GM03348 (cell line): ENCODE measurements around the gene KIF2C.
"Not testable (repeated sequence)": the region's sequence is repeated elsewhere in the genome, so short reads cannot be mapped to it uniquely, and the experiment has no call there.

Experiments
- DNase-seq: peaks from one replicate; pipeline ENCODE4 v3.0.0; 2012; ENCODE audit warnings: low spot score

The KIF2C gene

DNA sequence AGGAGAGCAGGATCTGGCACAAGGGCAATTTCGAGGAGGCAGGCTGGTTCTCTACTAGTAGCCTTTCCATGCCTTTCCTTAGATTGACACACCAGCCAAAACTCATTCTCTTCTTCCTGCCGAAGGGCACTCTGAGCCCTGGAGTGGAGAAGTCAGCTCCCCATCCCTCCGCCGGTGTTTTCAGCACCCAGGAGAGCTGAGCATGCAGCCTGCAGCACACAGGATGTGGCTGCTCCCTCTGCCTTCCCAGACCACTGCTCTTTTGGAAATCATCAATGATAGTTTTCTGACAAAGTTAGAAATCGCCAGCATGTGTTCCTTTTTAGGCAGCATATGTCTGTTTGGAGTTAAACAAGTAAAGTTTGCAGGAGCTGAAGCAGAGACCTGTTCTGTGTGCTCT is 20.3 kb upstream of the KIF2C start:
- DNase-seq: no peak

DNA sequence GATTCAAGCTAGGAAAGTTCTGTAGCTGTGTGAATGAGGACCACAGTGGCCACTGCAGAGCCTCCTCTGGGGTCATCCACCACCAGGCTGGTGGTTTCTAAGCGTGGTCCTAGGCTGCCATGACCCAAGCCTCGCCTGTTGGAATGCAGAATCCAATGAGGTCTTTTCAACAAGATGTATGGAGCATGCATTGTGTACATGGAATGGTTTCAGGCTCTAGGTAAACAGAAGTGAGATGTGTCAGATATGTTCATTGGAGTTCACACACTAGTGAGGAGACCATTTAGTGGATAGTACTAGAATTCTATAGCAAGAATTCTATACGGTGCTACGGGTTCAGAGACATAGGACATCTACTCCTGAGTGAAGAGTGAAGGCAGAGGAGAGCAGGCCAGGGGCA is 19.4 kb upstream of the KIF2C start:
- no peak for DNase-seq

DNA sequence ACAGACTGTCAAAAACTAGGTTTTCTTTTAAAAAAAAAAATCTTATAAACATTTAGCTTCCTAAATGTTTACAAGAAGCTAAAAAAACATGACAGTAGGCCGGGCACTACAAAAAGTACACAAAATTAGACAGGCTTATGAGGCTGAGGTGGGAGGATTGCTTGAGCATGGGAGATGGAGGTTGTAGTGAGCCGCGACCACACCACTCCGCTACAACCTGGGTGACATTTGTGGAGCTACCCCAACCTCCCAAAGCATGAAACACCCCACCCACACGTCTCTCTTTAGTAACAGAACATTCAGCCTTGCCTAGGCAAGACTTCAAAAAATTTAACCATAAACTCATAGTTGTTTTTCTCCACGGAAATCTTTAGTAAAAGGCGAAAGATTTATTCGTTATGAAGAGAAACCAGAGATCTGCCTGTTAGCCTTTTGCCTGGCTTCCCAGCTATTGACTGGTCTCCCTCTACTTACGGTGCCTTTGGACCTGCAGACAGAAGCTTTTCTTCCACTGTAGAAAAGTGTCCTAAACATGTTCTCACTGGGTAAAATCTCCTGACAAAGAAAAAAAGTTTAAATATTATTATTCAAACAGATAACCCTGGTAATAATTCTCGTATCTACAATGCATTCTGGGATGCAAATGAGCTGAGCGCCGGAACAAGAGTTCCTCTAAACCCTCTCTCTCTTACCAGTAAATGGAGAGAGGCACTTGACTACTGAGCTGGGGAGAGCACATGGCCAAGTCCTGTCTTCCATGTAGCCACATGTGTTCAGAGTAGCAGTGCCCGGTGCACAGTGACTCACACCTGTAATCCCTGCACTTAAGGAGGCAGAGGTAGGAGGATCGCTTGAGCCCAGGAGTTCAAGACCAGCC is 17.9 kb upstream of the KIF2C start:
- no peak for DNase-seq

DNA sequence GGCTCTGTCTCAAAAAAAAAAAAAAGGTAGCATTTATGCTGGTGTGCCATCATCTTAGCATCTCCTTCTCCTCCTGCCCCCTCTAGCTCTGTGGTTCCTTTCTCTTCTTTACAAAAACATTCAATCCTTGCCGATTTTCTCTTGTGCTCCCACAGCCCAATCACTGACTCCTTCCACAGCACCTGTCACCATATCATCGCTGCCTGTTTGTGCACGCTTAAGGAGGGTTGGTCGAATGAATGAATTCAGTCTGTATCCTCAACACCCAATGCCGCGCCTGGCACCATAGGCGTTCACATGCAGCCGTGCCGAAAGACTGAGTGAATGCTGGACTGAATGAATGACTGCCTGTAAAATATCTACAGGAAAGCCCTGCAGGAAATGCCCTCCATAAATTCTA is 16.6 kb upstream of the KIF2C start:
- no peak for DNase-seq

DNA sequence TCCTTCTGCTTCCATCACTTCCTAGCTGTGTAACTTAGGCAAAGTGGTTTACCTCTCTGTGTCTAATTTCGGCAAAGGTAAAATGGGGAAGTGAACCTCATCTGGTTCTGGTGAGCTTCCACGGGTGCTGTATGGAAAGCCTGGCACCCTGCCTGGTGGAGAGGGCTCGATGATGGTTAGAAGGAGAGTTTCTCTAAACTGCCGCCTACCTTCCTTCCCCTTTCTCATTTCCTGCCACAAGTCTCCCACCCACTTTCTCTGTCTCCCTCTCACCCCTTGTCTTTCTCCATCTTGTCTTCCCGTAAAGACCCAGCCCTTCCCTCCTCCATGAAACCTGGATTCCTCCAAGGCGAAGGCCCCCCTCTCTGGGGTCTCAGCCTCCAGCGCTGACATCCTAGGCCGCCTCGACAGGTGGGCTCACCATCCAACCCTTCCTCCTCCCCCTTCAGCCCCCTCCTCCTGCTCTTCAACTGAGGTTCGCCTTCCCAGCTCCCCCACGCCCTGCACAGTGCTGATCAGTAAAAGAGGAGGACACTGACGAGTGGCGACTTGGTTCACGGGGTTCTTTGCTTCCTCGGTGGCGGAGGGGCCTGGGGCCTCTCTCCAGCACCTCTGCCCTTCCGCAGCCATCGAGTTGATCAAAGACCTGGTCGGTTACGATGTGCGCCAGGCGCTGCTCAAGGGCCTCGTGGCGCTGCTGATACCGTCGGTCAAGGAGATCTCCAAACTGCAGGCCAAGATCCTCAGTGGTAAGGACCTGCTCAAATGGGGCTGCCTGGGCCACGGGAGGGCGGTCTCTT is 15.9 kb upstream of the KIF2C start:
- no peak for DNase-seq

DNA sequence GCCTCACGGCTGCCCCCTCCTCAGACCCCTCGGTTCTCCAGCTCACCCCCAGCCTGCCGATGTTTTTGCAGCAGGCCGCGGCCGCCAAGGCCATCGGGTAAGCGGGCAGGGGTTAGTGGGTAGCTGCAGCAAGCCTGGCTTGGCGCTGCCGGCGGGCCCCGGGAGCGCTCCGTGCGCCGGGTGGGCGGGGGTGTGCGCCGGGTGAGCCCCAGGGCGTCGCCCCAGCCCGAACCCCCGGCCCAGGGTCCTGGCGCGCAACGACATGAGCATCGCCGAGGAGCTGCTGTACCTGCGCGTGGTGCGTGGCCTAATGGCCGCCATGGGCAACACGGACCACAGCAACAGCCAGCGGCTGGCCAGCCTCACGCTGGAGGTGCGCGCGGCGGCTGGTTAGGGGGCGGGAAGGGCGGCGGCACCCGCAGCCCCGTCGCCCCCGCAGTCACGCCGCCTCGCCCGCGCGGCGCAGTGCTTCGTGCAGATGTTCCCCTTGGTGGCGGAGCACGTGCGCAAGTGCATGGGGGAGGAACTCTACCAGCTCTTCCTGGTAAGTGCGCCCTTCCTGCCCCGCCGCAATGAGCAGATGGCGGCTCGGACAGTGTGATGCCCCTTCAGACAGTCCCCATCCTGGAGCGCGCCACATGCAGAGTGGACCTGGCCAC is 15.2 kb upstream of the KIF2C start:
- DNase-seq: no peak

DNA sequence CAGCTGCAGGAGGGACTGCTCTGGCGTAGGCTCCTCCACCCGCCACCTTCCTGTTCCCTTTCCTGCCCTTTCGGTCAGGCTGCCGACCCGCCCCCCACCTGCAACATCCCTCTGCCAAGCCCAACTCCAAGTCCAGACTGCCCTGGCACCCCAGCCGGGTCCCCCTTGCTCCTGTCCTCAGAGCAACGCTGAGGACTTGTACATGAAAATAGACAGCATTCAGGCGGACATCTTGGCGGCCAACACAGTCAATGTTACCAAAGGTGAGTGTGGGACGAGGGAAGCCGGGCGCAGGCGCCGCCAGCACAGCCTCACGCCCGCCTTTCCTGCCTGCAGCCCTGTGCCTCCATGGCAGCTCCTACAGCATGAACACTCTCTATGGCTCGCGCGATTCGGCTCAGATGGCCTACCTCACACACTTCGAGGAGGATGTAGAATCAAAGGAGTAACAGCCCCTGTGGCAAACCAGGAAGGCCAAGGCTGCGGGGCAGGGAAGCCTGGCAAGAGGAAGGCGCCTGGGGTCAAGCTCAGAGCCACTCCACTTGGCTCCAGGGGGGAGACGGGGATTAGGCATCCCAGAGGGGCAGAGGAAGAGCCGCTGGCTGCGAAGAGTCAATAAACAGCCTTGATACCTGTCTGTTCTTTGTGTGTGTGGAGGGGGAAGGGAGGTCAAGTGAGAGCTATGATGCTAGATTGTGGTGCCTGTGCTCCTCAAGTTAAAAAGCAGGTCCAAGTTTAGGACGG is 14.5 kb upstream of the KIF2C start:
- no peak for DNase-seq

DNA sequence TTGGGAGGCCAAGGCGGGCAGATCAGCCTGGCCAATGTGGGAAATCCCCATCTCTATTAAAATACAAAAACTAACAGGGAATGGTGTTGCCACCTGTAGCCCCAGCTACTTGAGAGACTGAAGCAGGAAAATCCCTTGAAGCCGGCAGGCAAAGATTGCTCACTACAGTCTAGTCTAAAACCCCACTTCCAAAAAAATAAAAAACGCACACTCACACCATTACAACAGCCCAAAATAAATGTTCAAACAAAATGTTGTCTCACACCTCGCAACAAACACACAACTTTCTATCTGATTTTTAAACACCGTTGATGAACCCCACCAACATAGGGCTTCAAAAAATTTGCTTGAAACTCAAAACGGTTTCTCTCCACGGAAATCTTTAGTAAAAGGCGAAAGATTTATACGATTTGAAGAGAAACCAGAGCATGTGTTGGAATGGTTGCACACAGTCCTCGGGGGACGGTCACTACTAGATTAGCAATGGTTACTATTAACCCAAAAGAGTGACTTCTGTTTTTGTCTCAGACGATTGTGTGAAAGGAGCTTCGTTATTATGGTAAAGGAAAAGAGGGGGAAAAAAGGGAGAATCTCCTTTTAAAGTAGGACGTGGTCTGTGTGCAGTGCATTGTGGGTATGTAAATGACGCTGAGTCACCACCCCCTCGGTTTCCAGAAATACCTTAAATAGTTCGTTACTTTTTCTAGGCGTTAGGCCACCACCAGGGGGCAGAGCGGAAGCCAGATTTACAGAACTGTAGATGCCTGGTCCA is 8.7 kb upstream of the KIF2C start, which contains the start of gene RNU5D-1:
Gene RNU5D-1 (minus strand): TSS at position 430 of the 772 bp plus-strand sequence.
- DNase-seq: peak; percentile 92

DNA sequence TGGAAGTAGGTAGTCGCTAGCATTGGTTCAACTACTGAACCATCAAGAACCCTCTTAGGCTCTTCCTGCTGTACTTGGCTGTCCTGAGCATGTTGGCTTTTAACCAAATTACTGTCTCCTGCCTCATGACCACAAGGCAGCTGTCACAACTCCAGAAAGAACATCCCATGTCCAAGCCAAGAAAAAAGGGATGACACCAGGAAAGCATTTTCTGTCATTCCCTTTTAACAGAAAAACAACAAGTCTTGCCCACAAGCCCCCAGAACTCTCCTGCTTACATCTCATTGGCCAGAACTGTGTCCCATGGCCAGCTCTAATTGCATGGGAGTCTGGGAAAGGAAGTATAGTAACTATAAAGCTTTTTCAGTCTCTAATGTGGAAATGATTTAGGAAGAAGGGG is 6.3 kb upstream of the KIF2C start:
- peak; percentile 34 for DNase-seq

DNA sequence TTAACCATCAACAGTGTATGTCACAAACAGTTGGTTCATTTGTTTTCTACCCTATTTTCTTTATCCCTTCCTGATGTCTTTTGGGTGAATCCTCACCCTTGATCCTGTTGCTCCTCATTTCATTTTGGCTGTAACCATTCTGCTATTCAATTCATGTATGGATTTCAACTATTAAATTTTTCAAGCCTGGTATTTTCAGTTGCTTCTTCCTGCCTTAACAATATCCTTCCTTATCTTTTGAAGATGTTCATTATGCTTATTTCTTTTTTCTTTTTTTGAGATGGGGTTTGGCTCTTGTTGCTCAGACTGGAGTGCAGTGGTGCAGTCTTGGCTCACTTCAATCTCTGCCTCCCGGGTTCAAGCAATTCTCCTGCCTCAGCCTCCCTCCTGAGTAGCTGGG is 5.9 kb upstream of the KIF2C start:
- no peak for DNase-seq

DNA sequence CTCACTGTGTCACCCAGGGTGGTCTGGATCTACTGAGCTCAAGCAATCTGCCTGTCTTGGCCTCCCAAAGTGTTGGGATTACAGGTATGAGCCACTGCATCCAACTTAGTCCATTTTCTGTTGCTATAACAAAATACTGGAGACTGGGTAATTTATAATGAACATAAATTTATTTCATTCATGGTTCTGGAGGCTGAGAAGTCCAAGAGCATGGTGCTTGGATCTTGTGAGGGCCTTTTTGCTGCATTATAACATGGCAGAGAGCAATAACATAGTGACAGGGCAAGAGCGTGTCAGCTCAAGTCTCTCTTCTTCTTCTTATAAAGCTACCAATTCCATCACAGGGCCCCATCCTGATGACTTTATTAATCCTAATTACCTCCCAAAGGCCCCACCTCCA is 3.6 kb upstream of the KIF2C start:
- DNase-seq: no peak

DNA sequence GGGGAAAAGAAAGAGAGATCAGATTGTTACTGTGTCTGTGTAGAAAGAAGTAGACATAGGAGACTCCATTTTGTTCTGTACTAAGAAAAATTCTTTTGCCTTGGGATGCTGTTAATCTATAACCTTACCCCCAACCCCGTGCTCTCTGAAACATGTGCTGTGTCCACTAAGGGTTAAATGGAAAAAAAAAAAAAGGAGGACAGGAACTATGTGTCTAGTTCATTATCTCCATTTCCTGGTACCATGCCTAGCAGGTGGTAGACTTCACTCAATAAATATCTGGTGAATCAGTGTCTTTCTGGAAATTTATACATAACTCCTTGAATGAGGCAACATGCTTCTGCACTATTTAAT is 707 bp upstream of the KIF2C start:
- not testable (repeated sequence) for DNase-seq

DNA sequence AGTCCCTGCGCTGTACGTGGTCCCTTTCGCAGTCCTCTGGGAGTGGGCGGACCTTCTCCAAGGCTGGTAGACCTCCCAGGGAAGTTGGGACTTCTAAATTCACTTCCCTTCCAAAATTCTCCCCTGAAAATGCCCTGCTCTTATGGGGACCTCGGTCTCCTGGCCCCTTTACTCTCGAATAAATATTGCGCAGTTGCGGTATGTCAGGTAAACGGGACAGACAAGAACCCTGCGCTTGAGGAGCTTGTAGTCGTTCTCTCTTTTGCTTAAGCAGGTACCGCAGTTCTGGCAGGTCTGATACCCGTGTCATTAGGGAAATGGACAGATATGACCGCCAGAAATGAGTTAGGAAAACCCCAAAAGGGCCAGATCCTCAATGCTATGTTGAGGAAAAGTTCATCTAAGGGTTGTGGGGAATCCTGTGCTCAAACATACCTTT is 561 bp downstream of the KIF2C start:
- no peak for DNase-seq

DNA sequence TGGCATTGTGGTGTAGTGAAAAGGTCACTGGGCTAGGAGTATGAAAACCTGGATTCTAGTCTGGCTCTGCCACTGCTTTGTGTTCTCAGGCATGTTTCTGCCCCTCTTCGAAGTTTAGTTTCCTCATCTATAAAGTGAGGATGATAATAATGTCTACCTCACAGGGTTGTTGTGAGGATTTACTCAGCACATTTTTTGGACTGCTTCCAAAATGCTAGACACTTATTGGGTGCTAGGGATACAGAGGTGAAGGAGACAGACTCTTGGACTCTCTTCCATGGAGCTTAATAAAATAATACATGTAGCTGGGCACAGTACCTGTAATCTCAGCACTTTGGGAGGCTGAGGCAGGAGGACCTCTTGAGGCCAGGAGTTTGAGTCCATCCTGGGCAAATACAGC is 3.6 kb downstream of the KIF2C start:
- no peak for DNase-seq

DNA sequence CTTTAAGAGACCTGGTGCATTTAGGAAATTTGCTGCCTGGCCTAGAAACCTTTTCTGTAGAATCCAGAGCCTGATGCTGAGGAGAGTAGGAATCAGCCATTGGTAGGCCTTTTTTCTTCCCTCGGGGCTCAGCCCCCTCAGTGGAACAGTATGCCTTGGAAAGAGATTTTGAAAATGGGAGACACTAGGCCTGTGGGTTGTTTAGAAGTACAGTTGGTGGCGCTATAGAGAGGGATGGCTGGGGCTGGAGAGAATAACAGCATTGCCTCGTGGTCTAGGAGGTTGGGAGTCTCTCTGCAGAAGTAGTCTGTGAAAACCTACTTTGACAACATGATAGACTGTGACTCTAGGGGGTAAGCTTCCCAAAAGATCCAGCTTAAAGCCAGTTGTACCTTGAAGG is 8.2 kb downstream of the KIF2C start:
- no peak for DNase-seq

DNA sequence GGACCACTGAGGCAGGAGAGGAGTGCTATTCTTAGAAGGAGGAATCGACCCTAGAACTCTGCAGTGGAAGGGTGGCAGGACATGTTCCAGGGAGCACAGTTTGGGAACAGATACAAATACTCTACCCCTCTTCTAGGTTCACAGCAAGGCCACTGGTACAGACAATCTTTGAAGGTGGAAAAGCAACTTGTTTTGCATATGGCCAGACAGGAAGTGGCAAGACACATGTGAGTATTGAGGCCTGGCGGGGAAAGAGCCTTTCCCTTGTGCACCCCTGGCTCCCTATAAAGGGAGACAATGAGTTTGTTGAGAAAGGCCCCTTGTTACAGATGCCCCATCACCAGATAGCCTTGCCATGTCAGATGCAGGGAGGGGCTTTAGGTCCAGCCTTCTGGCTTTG is 17.8 kb downstream of the KIF2C start:
- DNase-seq: no peak

DNA sequence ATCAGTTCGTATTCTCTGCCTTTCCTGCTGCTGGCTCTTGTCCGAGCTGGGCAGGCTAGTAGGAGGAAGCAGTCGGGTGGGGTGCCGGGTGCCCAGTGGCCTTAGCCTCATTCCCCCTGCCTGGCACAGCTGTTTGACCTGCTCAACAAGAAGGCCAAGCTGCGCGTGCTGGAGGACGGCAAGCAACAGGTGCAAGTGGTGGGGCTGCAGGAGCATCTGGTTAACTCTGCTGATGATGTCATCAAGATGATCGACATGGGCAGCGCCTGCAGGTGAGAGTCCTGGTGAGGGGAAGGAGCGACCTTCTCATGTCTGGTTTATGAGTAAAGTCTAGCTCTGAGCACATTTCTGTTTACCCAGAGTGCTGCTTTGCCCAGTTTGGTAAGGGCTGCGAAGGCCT is 19.4 kb downstream of the KIF2C start:
- DNase-seq: no peak

DNA sequence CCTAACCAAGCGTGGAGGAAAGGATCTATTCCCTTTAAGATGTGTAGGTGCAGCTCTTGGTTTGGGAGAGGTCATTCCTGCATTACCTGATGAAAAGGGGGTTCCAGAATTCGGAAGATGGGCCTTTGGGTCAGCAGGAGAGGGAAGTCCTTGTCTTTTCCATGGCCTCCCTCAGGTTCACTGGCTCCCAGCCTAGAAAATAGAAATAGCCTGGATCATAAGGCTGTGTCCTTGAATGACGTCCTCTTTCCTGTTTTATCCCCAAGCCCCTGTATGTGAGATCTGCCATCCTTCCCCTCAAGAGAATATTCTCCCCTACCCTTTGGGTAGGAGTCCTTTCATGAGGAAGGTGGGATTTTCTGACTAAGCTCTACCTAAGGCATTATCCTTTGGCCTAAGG is 21.2 kb downstream of the KIF2C start:
- DNase-seq: no peak

DNA sequence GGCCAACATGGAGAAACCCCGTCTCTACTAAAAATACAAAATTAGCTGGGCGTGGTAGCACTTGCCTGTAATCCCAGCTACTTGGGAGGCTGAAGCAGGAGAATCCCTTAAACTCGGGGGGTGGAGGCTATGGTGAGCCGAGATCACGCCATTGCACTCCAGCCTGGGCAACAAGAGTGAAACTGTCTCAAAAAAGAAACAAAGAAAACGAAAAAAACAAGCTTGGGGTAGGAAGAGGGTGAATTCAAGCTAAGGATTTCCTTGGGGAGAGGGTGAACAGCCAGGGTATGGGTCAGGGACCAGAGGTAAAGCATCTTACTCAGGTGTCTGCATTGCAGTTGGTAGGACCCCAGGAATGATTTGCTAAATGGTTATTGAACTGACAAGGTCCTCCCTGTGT is 26.8 kb downstream of the KIF2C start:
- DNase-seq: not testable (repeated sequence)

DNA sequence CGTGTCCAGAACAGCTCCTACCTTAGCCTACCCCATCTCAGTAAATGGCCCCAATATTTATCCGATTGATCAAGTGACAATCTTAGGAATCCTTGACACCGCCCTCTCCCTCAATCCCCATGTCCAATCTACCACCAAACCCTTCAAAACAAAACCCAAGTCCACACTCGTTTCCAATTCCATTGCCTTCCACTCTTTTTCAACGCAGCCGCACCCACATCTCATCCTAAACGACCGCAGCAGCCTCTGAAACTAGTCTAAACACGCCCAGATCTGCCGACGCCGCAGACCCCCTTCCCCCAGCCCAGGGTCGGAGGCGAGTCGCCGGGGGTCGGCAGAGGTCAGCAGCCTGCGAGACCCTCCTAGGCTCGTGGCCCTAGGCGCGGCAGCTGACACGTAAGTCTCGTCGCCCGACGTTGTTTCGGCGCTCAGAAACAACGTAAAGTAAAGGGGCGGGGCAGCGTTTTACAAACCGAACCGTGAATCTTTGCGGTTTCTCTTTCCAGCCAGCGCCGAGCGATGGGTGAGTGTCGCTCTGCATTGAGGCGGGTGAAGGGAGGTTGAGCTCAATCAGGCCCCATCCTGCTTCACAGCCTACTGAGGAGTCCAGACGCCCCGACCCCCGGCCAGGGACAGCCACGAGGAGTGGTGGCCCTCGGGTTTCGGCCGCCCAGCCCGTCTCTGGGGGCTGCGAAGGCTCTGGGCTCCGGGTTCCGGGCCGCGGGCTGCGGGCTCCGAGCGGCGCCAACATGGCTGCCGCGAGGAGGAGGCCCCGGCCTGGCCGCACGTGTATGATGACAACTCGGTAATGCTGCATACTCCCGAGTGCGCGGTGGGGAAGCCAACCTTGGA is 35.7 kb downstream of the KIF2C start, which contains the start of gene RPS8:
Gene RPS8 (plus strand): TSS at position 463 of the 852 bp plus-strand sequence. CDS start 57 bp downstream, at position 520.
- DNase-seq: peak; percentile 89
